GM21528 (cell line): ENCODE data around the gene LRRK2.
"Not testable (repeated sequence)": the region's sequence is repeated elsewhere in the genome, so short reads cannot be mapped to it uniquely, and the experiment has no call there.

ENCODE experiments used
- ATAC-seq: cut with Tn5 transposase; IDR thresholded peaks from one replicate; pipeline ENCODE4 v1.9.1; 2021; ENCODE audit warnings: mild to moderate bottlenecking, moderate library complexity; ENCODE audit not compliant: unreplicated experiment, low FRiP score

The LRRK2 gene

DNA sequence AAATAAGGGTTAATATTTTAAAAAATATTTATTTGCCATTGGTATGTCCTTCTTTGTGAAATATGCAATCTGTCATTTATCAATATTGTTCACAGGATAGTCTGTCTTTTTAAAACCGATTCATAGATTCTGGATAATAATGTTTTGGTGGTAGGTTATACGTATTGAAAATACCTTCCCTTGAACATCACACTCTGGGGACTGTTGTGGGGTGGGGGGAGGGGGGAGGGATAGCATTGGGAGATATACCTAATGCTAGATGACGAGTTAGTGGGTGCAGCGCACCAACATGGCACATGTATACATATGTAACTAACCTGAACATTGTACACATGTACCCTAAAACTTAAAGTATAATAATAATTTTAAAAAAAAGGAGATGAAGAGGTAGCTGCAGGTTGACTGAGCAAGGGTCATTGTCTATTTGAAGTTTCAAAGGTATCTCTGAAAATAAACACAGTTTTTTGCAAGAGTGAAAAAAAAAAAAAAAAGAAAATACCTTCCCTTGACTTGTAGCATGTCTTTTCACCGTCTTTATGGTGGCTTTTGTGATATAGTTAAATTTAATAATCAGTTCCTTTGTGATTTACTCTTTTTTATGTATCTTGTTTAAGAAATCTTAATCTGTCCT, 19.8 kb downstream of the LRRK2 start:
- ATAC-seq: not testable (repeated sequence)

GRCh38 chr12:40248034-40248433, 23.2 kb downstream of the LRRK2 start:
- ATAC-seq: no peak

- peak; percentile 58 for ATAC-seq
Measured at GRCh38 chr12:40248585-40249297, 23.9 kb downstream of the LRRK2 start.

- ATAC-seq: not testable (repeated sequence)
Measured at GRCh38 chr12:40250652-40251051, 25.9 kb downstream of the LRRK2 start.

GRCh38 chr12:40253936-40254335, 29.1 kb downstream of the LRRK2 start:
- ATAC-seq: no peak

DNA sequence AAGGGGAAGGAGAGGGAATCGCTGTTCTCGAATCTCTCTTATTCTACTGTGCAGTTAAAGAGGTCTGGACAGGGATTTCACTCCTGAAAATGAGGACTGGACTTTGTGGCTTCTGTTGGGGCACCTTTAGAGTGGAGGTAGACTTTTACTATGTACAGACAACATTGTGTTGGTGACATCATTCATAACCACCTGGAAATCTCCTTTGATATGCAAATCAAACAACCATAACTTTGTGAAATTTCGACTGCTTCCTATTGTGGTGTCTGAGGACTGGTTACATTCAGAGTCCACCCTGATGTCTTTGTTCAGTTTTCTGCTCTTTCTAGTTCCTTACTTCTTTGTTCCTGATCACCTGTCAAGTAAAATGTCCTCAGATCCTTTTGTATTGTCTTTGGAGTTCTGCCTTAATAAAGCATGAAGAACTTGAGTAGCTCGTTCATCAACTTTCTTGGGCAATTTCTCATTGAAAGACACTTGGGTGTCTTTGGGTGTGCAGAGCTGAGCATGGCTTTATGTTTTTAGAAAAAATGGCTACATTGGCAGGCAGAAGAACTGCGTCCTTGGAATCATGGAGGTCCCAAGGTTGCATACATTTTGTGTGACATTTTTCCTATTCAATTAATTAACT, 29.8 kb downstream of the LRRK2 start:
- ATAC-seq: no peak

DNA sequence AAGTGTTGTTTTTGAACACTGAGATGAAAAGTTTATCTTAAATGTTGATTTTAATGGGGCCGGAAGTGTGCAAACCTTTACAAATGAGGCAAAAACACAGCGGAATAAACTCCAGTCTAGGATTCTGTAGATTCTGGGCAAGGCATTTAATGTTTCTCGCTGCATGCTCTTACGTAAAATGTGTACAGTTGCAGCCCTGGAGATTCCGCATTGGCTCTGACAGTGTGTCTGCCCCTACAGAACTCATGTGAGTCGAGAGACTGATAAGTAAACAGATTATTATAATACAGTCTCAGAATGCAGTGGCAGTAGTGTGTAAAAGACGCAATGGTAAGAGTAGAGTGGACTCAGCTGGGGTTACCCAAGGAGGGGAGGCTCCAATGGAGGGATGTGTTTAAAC, 33.6 kb downstream of the LRRK2 start:
- ATAC-seq: no peak

DNA sequence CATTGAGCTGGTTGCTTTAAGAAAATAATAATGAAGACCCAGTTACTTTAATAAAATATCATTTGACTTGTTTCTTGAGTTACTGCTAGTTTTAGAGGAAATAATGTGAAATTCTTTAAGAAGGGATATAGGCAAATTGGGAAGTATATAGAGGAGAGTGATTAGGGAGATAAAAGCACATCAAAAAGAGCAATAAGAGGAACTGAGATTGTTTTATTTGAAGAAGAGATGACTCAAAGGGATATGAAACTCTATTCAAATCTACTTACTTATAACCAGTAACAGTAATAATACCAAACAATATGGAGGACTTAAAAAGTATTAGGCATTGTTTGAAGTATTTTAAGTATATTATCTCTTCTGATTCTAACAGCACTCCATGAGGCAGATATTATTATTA, 37.1 kb downstream of the LRRK2 start:
- ATAC-seq: peak; percentile 77

DNA sequence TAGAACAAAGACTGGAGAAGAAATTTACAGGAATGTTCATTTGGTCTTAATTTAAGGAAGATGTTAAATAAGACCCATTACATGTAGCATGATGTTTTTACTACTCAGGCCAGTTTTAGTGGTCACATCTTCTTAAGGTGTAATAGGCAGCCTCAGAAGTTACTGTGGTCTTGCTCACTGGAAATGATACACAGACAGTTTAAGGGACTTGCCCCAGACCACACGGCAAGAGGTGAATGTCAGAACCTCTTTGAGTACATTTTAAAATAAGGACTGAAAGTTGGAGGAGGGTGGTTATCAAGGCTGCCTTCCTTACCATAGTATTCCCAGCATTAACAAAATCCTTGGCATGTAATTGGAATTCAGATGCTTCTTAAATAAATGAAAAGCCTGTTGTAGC, 37.9 kb downstream of the LRRK2 start:
- ATAC-seq: peak; percentile 94

DNA sequence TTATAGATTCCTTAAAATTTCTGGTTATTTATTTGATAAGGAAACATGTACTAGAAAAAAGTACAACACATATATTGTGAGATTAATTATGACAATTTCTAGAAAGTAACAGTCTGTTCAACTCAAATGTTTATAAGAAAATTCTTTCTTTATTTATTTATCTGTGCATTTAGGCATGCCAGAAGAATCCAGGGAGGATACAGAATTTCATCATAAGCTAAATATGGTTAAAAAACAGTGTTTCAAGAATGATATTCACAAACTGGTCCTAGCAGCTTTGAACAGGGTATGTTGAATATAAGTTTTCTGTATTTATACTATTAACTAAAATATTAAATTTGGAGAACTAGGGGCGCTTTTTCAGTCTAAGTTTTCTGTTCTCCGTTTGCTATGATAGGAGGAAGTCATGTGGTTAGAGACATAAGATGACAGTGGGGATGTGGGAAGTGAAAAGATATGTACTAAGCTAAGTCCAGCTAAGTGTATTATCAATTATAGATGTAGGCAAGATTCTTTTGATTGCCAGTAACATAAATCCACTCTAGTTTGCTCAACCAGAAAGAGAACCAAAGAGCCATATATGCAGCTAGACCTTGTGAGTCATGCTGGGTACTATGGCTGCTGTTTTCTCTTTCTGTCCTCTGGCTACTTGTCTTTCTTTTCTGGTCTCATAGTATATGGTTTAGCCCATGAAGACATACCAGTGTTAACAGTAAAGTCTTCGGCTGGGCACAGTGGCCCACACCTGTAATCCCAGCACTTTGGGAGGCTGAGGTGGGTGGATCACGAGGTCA, 39.0 kb downstream of the LRRK2 start:
- ATAC-seq: no peak

GRCh38 chr12:40271981-40272664, 47.3 kb downstream of the LRRK2 start:
- ATAC-seq: no peak

DNA sequence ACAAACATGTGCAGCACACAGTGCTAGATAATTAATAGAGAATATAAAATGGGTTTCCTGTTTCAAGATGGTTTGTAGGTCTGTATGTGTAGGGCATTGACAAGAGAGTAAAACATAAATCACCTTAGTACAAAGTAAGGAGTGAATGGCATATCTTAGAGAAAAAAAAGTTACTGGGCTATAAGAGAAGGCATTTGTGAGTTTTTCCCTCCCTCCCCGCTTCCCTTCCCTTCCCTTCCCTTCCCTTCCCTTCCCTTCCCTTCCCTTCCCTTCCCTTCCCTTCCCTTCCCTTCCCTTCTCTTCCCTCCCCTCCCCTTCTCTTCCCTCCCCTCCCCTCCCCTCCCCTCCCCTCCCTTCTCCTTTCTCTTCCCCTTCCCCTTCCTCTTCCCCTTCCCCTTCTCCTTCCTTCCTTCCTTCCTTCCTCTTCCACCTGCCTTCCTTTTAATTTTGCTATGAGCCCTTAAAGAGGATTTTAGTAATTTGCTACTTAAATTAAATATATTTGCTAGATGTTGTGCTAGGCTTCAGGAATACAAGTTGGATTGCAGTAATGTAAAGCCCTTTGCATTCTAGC, 57.1 kb downstream of the LRRK2 start:
- no peak for ATAC-seq

GRCh38 chr12:40286583-40286982, 61.8 kb downstream of the LRRK2 start:
- no peak for ATAC-seq

- ATAC-seq: no peak
Measured at GRCh38 chr12:40287369-40287975, 62.7 kb downstream of the LRRK2 start.

DNA sequence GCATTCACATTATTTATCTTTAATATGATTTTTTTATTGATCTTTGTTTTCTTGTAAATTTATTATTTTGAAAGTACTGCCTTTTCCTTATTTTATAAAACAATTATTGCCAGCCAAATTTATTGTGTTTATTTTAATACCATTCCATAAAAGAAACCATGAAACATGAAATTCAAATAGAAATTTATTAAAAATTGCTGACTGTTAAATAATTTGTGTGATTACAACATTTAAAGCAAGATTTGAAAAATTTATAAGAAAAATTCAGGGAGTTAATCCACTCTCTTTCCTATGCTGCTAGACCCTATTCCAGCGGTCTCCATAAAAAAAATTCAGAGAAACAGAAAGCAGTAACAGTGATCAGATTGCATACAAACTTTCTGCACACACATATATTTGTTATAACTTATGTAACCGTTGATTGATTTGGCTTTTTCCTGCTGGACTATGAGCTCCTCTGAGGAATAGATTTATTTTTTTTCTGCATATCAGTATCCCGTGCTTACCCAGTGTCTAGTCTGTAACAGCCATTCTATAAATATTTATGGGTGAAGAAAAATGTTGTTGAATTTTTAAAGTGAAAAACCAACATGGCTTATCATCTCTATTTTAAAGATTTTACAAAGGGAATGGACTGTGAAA, 68.1 kb downstream of the LRRK2 start:
- no peak for ATAC-seq

GRCh38 chr12:40298341-40298740, 73.5 kb downstream of the LRRK2 start:
- ATAC-seq: no peak

DNA sequence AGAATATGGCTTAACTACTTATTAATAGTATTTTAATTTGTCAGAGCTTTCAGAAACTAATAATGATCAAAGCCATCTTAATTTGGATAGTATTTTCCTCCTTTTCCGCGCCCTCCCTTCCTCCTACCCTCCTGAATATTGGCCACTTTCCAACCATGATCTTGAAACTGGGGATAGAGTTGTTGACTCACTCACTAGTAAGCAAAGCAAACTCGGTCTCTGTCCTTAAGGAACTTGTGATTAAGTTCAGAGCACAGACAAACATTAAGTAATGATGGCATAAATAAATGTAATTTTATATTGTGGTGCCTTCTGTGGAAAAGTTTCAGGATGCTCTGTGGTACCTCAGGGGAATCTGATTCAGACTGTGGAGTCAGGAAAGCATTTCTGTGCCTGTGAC, 75.7 kb downstream of the LRRK2 start:
- no peak for ATAC-seq

- ATAC-seq: no peak
Measured at GRCh38 chr12:40309001-40309400, 84.2 kb downstream of the LRRK2 start.

DNA sequence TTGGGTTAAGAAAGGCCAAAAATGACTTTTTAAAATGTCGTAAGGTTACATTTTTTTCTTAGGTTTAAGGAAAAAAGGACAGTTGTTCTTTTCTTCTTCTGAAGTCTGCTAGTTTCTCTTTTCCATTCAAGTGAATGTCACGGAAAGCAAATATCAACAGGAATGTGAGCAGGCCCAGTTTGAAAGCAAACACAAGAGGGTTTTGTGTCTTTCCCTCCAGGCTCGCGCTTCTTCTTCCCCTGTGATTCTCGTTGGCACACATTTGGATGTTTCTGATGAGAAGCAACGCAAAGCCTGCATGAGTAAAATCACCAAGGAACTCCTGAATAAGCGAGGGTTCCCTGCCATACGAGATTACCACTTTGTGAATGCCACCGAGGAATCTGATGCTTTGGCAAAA, 85.4 kb downstream of the LRRK2 start:
- no peak for ATAC-seq
